H9 (cell line): ENCODE measurements around the gene C19orf81. TPM values are rescaled to one million over a fixed set of nuclear protein-coding genes. Genes with fewer than 3 reads are reported as not detected.

Source experiments
- DNase-seq: peaks from one replicate; pipeline ENCODE4 v3.0.0-alpha.2; 2017
- H2AFZ ChIP-seq: one replicate; pipeline ENCODE4 v1.6.1; 2013; ENCODE audit warnings: mild to moderate bottlenecking, low read length, control low read depth, moderate library complexity
- H2AK5ac ChIP-seq: 2 replicates; pipeline ENCODE4 v1.6.1; 2013; ENCODE audit warnings: low read length, control low read depth, mixed read lengths; ENCODE audit not compliant: insufficient read length
- H2BK120ac ChIP-seq: one replicate; pipeline ENCODE4 v1.6.1; 2013; ENCODE audit warnings: low read depth, mild to moderate bottlenecking, low read length, control low read depth, inconsistent platforms; ENCODE audit not compliant: poor library complexity, severe bottlenecking
- H2BK12ac ChIP-seq: 2 replicates; pipeline ENCODE4 v1.6.1; 2013; ENCODE audit warnings: low read length, control low read depth, mixed read lengths, low read depth; ENCODE audit not compliant: insufficient read length
- H2BK15ac ChIP-seq: 2 replicates; pipeline ENCODE4 v1.6.1; 2013; ENCODE audit warnings: low read depth, low read length, control low read depth
- H2BK20ac ChIP-seq: one replicate; pipeline ENCODE4 v1.6.1; 2013; ENCODE audit warnings: low read depth, mild to moderate bottlenecking, low read length, control low read depth, inconsistent platforms; ENCODE audit not compliant: poor library complexity, severe bottlenecking
- H2BK5ac ChIP-seq: 2 replicates; pipeline ENCODE4 v1.6.1; 2013; ENCODE audit warnings: low read length, control low read depth, mixed read lengths; ENCODE audit not compliant: insufficient read length
- H3K14ac ChIP-seq: 2 replicates; pipeline ENCODE4 v1.6.1; 2013; ENCODE audit warnings: low read length, control low read depth; ENCODE audit not compliant: insufficient read depth
- H3K18ac ChIP-seq: 2 replicates; pipeline ENCODE4 v1.6.1; 2013; ENCODE audit warnings: low read depth, mild to moderate bottlenecking, mixed read lengths, low read length, control low read depth; ENCODE audit not compliant: insufficient read length
- H3K23ac ChIP-seq: 2 replicates; pipeline ENCODE4 v1.6.1; 2013; ENCODE audit warnings: low read length, control low read depth, mixed read lengths, low read depth; ENCODE audit not compliant: insufficient read length
- H3K23me2 ChIP-seq: 2 replicates; pipeline ENCODE4 v1.6.1; 2013; ENCODE audit warnings: low read depth, mild to moderate bottlenecking, mixed read lengths, low read length, control low read depth; ENCODE audit not compliant: insufficient read length, poor library complexity, severe bottlenecking
- H3K27ac ChIP-seq: 2 replicates; pipeline ENCODE4 v1.5.1; 2013; ENCODE audit warnings: low read length, control low read depth, mixed read lengths, low read depth; ENCODE audit not compliant: insufficient read length
- H3K27me3 ChIP-seq: 2 replicates; pipeline ENCODE4 v1.6.1; 2013; ENCODE audit warnings: low read length, control low read depth, inconsistent platforms; ENCODE audit not compliant: insufficient read depth
- H3K4ac ChIP-seq: 2 replicates; pipeline ENCODE4 v1.6.1; 2013; ENCODE audit warnings: low read depth, mild to moderate bottlenecking, control low read depth, inconsistent platforms, low read length, moderate library complexity
- H3K4me1 ChIP-seq: 2 replicates; pipeline ENCODE4 v1.6.1; 2013; ENCODE audit warnings: low read length, control low read depth, inconsistent platforms; ENCODE audit not compliant: insufficient read depth
- H3K4me2 ChIP-seq: 2 replicates; pipeline ENCODE4 v1.6.1; 2013; ENCODE audit warnings: low read length, control low read depth, mixed read lengths; ENCODE audit not compliant: insufficient read length, insufficient read depth
- H3K56ac ChIP-seq: 2 replicates; pipeline ENCODE4 v1.6.1; 2013; ENCODE audit warnings: low read depth, mild to moderate bottlenecking, mixed read lengths, low read length, control low read depth; ENCODE audit not compliant: insufficient read length
- H3K79me1 ChIP-seq: 2 replicates; pipeline ENCODE4 v1.6.1; 2013; ENCODE audit warnings: low read depth, mild to moderate bottlenecking, moderate library complexity, low read length, control low read depth, inconsistent platforms; ENCODE audit not compliant: insufficient read depth, poor library complexity, severe bottlenecking
- H3K79me2 ChIP-seq: 2 replicates; pipeline ENCODE4 v1.6.1; 2013; ENCODE audit warnings: low read length, control low read depth, inconsistent platforms; ENCODE audit not compliant: insufficient read depth
- H3K9ac ChIP-seq: 2 replicates; pipeline ENCODE4 v1.6.1; 2013; ENCODE audit warnings: low read length, control low read depth, mixed read lengths; ENCODE audit not compliant: insufficient read length; ENCODE audit errors: extremely low read depth
- H3K9me3 ChIP-seq: one replicate; pipeline ENCODE4 v1.6.1; 2013; ENCODE audit warnings: low read depth, low read length, inconsistent platforms; ENCODE audit not compliant: control insufficient read depth
- H3T11ph ChIP-seq: one replicate; pipeline ENCODE4 v1.6.1; 2013; ENCODE audit warnings: mild to moderate bottlenecking, low read length, control low read depth, inconsistent platforms
- H4K20me1 ChIP-seq: one replicate; pipeline ENCODE4 v1.6.1; 2013; ENCODE audit not compliant: control insufficient read depth, insufficient read length, insufficient read depth
- H4K5ac ChIP-seq: 2 replicates; pipeline ENCODE4 v1.6.1; 2013; ENCODE audit warnings: low read depth, mild to moderate bottlenecking, mixed read lengths, low read length, control low read depth; ENCODE audit not compliant: insufficient read length
- H4K8ac ChIP-seq: replicated peaks from 2 replicates; pipeline ENCODE4 v1.6.1; 2013; ENCODE audit warnings: low read length, control low read depth, mixed read lengths, low read depth; ENCODE audit not compliant: insufficient read length
- H4K91ac ChIP-seq: 2 replicates; pipeline ENCODE4 v1.6.1; 2013; ENCODE audit warnings: low read depth, mild to moderate bottlenecking, moderate library complexity, mixed read lengths, low read length, control low read depth; ENCODE audit not compliant: insufficient read length
- H3K27ac Mint-ChIP-seq, 3 experiments: 2 replicates in 2 of 3; 3 replicates in 1 of 3; pipeline ENCODE4 v1.8.0; 2020 to 2021; ENCODE audit warnings: mixed read lengths in 3 of 3, mild to moderate bottlenecking in 1 of 3, moderate library complexity in 1 of 3
- H3K27me3 Mint-ChIP-seq: 2 replicates; pipeline ENCODE4 v1.8.0; 2021; ENCODE audit warnings: low read depth, mild to moderate bottlenecking, moderate library complexity, mixed read lengths
- H3K36me3 Mint-ChIP-seq, 3 experiments: 2 replicates in 2 of 3; 3 replicates in 1 of 3; pipeline ENCODE4 v1.8.0; 2020 to 2021; ENCODE audit warnings: low read depth in 3 of 3, mixed read lengths in 3 of 3; ENCODE audit not compliant: insufficient read depth in 1 of 3
- H3K4me1 Mint-ChIP-seq, 2 experiments: 2 replicates each; pipeline ENCODE4 v1.8.0; 2020; ENCODE audit warnings: mixed read lengths in 2 of 2
- H3K4me3 Mint-ChIP-seq, 2 experiments: 2 replicates in 1 of 2; 3 replicates in 1 of 2; pipeline ENCODE4 v1.8.0; 2020 to 2021; ENCODE audit warnings: mild to moderate bottlenecking in 2 of 2, mixed read lengths in 2 of 2, moderate library complexity in 1 of 2
- H3K9me3 Mint-ChIP-seq, 2 experiments: 2 replicates in 1 of 2; 3 replicates in 1 of 2; pipeline ENCODE4 v1.8.0; 2020; ENCODE audit warnings: mild to moderate bottlenecking in 2 of 2, mixed read lengths in 2 of 2, moderate library complexity in 1 of 2
- CTCF ChIP-seq: fragments of 200-600 bp; sonication (generic); conservative IDR thresholded peaks from 3 replicates; pipeline ENCODE4 v1.8.0; 2021; ENCODE audit warnings: antibody characterized with exemption, mild to moderate bottlenecking
- WGBS: extraction: QIAGEN DNeasy Blood & Tissue Kit; methylation state at CpG from one replicate; pipeline ENCODE4 v1.1.7; 2013; ENCODE audit warnings: missing lambda C conversion rate, low lambda C conversion rate, mixed read lengths; ENCODE audit not compliant: insufficient read length; ENCODE audit errors: extremely low coverage; 5-methylcytosine and 5-hydroxymethylcytosine counted together
- total RNA-seq: library from RNA; stranded (reverse); gene quantifications from 2 replicates; pipeline ENCODE4 v1.2.1, GENCODE V29; 2021

Gene C19orf81
- total RNA-seq, 1 experiment from 2014 or later = 11.0 TPM

GRCh38 chr19:50601407-50602088 is 47.7 kb upstream of the C19orf81 start:
- no peak for TF ChIP-seq CTCF
- H3K56ac ChIP-seq = no peak overlapping the region
- Mint-ChIP-seq H3K4me1 (peaks cover 0 to 5% of the 10 kb centered on the region in 2 experiments; a peak in 1 of 4 replicates), H3K4me3 (no peak overlapping the region), H3K27ac (no peak overlapping the region), H3K36me3 (peaks cover 4 to 8% (median 7%) of the 10 kb centered on the region in 3 experiments; a peak in 5 of 7 replicates), H3K9me3 (peaks cover 16 to 17% of the 10 kb centered on the region in 2 experiments), H3K27me3 (peaks cover 44% of the 10 kb centered on the region)
- H3T11ph ChIP-seq = no peak overlapping the region
- no CpG with 5 or more reads among the region's 11 CpGs for WGBS
- no peak overlapping the region for H3K14ac ChIP-seq
- H2BK120ac ChIP-seq = no peak overlapping the region
- no peak overlapping the region for H2BK15ac ChIP-seq
- H2BK5ac ChIP-seq = no peak overlapping the region
- DNase-seq = no peak
- no peaks in the 10 kb centered on the region for H3K4me1 ChIP-seq
- H4K20me1 ChIP-seq = no peaks in the 10 kb centered on the region
- H3K27me3 ChIP-seq = no peaks in the 10 kb centered on the region; the same call in 1 of the 2 replicates
- H2AFZ ChIP-seq = no peak overlapping the region
- no peak overlapping the region for H2BK20ac ChIP-seq
- H2AK5ac ChIP-seq = no peak overlapping the region
- H3K18ac ChIP-seq = no peak overlapping the region
- no peak overlapping the region for H2BK12ac ChIP-seq
- no peak overlapping the region for H3K4ac ChIP-seq
- H3K4me2 ChIP-seq = no peak overlapping the region
- no peak overlapping the region for H3K27ac ChIP-seq
- H4K5ac ChIP-seq = no peak overlapping the region
- no peak overlapping the region for H3K23ac ChIP-seq
- H4K91ac ChIP-seq = no peak overlapping the region
- no peaks in the 10 kb centered on the region for H3K9me3 ChIP-seq
- no peak overlapping the region for H3K9ac ChIP-seq
- no peaks in the 10 kb centered on the region for H3K23me2 ChIP-seq
- no peak overlapping the region for H4K8ac ChIP-seq
- H3K79me1 ChIP-seq = no peaks in the 10 kb centered on the region
- H3K79me2 ChIP-seq = no peaks in the 10 kb centered on the region
